ENCODE measurements around the gene IPCEF1. TPM values are rescaled to one million over a fixed set of nuclear protein-coding genes. Genes with fewer than 3 reads are reported as not detected.

IPCEF1 gene
- total RNA-seq, 1 experiment from 2014 or later, result 1.9 TPM

- DNase-seq, result no peak
- ChIA-PET POLR2A (no interaction called here), CTCF (no interaction called here)
- intact Hi-C loops (cut with micrococcal nuclease; ENCODE audit: unreplicated experiment), result no loop called here
- Histone ChIP-seq H3K4me1 (no peaks in the 10 kb centered on the region), H3K27me3 (replicated peaks; ENCODE audit: control insufficient read depth, insufficient read depth, low read length) (no peaks in the 10 kb centered on the region), H3K4me3 (ENCODE audit: low read depth, low read length) (no peak overlapping the region), H3K9me3 (no peaks in the 10 kb centered on the region), H3K36me3 (ENCODE audit: control insufficient read depth, insufficient read depth, low read length) (no peaks in the 10 kb centered on the region)
- Mint-ChIP-seq H3K4me3 (ENCODE audit: unreplicated experiment) (no peak overlapping the region), H3K4me1 (ENCODE audit: low read depth, unreplicated experiment) (no peaks in the 10 kb centered on the region), H3K27ac (ENCODE audit: unreplicated experiment) (no peak overlapping the region), H3K36me3 (ENCODE audit: insufficient read depth, unreplicated experiment) (no peaks in the 10 kb centered on the region), H3K9me3 (ENCODE audit: unreplicated experiment) (no peaks in the 10 kb centered on the region), H3K27me3 (ENCODE audit: insufficient read depth, unreplicated experiment) (no peaks in the 10 kb centered on the region)
- no peak for TF ChIP-seq CTCF (IDR thresholded peaks at IDR 0.05; ENCODE audit: insufficient read depth in 1 of 2, low read depth in 1 of 2, low read length in 1 of 2, severe bottlenecking in 1 of 2, unreplicated experiment in 1 of 2)
- no TSS peak for BruUV-seq (replicated peaks)
Observed at GRCh38 chr6:154234019-154234772, 122.4 kb downstream of the IPCEF1 start.

GRCh38 chr6:154233383-154233782, 123.2 kb downstream of the IPCEF1 start:
- ChIA-PET CTCF (no interaction called here), POLR2A (no interaction called here)
- Mint-ChIP-seq H3K27me3 (ENCODE audit: insufficient read depth, unreplicated experiment) (no peaks in the 10 kb centered on the region), H3K9me3 (ENCODE audit: unreplicated experiment) (no peaks in the 10 kb centered on the region), H3K36me3 (ENCODE audit: insufficient read depth, unreplicated experiment) (no peaks in the 10 kb centered on the region), H3K4me1 (ENCODE audit: low read depth, unreplicated experiment) (no peaks in the 10 kb centered on the region), H3K27ac (ENCODE audit: unreplicated experiment) (no peak overlapping the region), H3K4me3 (ENCODE audit: unreplicated experiment) (no peak overlapping the region)
- Histone ChIP-seq H3K27me3 (replicated peaks; ENCODE audit: control insufficient read depth, insufficient read depth, low read length) (no peaks in the 10 kb centered on the region), H3K4me1 (no peaks in the 10 kb centered on the region), H3K4me3 (ENCODE audit: low read depth, low read length) (no peak overlapping the region), H3K9me3 (no peaks in the 10 kb centered on the region), H3K36me3 (ENCODE audit: control insufficient read depth, insufficient read depth, low read length) (no peaks in the 10 kb centered on the region)
- BruUV-seq (replicated peaks), result no TSS peak
- intact Hi-C loops (cut with micrococcal nuclease; ENCODE audit: unreplicated experiment), result no loop called here
- no peak for TF ChIP-seq CTCF (IDR thresholded peaks at IDR 0.05; ENCODE audit: insufficient read depth in 1 of 2, low read depth in 1 of 2, low read length in 1 of 2, severe bottlenecking in 1 of 2, unreplicated experiment in 1 of 2)
- DNase-seq, result no peak

GRCh38 chr6:154232013-154232910, 124.3 kb downstream of the IPCEF1 start:
- H3K4me3 ChIP-seq (ENCODE audit: low read depth, low read length), result no peak overlapping the region

More at GRCh38 chr6:154232013-154232910, 124.3 kb downstream of the IPCEF1 start:
- Mint-ChIP-seq H3K27me3 (ENCODE audit: insufficient read depth, unreplicated experiment) (no peaks in the 10 kb centered on the region), H3K4me1 (ENCODE audit: low read depth, unreplicated experiment) (no peaks in the 10 kb centered on the region), H3K27ac (ENCODE audit: unreplicated experiment) (no peak overlapping the region), H3K4me3 (ENCODE audit: unreplicated experiment) (no peak overlapping the region), H3K9me3 (ENCODE audit: unreplicated experiment) (no peaks in the 10 kb centered on the region), H3K36me3 (ENCODE audit: insufficient read depth, unreplicated experiment) (no peaks in the 10 kb centered on the region)
- Histone ChIP-seq H3K9me3 (no peaks in the 10 kb centered on the region), H3K36me3 (ENCODE audit: control insufficient read depth, insufficient read depth, low read length) (no peaks in the 10 kb centered on the region), H3K27me3 (replicated peaks; ENCODE audit: control insufficient read depth, insufficient read depth, low read length) (no peaks in the 10 kb centered on the region), H3K4me1 (no peaks in the 10 kb centered on the region)
- CTCF ChIA-PET, result no interaction called here
- TF ChIP-seq CTCF (IDR thresholded peaks at IDR 0.05; ENCODE audit: insufficient read depth in 1 of 2, low read depth in 1 of 2, low read length in 1 of 2, severe bottlenecking in 1 of 2, unreplicated experiment in 1 of 2), result no peak
- intact Hi-C loops (cut with micrococcal nuclease; ENCODE audit: unreplicated experiment), result no loop called here
- no TSS peak for BruUV-seq (replicated peaks)
- no peak for DNase-seq
- POLR2A ChIA-PET, result interaction anchor here (0.6 kb wide), 1 partner anchor 746 kb away, joined by 3 read pairs; no protein-coding TSS in a partner anchor
